H1 (cell line): ENCODE data around the gene ZNF683. TPM values are rescaled to one million over a fixed set of nuclear protein-coding genes. Genes with fewer than 3 reads are reported as not detected.

ENCODE experiments used
- ASH2L ChIP-seq: fragments of 200-600, 300-600 bp; sonication (generic); IDR thresholded peaks from one replicate; pipeline ENCODE4 v1.7.1; 2017; ENCODE audit warnings: low read length
- ATF2 ChIP-seq: IDR thresholded peaks from 2 replicates; pipeline ENCODE4 v1.6.1; 2012; ENCODE audit warnings: low read length, inconsistent platforms
- BRCA1 ChIP-seq: IDR thresholded peaks from 2 replicates; pipeline ENCODE4 v1.6.1; 2012; ENCODE audit warnings: low read depth, low read length, improper control_type of control experiment
- CBX5 ChIP-seq: fragments of 300-800, 300-1000 bp; sonication (generic); IDR thresholded peaks from 2 replicates; pipeline ENCODE4 v1.7.1; 2016; ENCODE audit warnings: antibody characterized with exemption, low read length, low read depth
- CHD1 ChIP-seq: IDR thresholded peaks from 2 replicates; pipeline ENCODE4 v1.6.1; 2012; ENCODE audit warnings: low read depth, low read length, improper control_type of control experiment
- CHD2 ChIP-seq: IDR thresholded peaks from 2 replicates; pipeline ENCODE4 v1.6.1; 2012; ENCODE audit warnings: low read length, improper control_type of control experiment
- CTCF ChIP-seq, 3 experiments: IDR thresholded peaks; 1 replicate in 2 of 3; 2 replicates in 1 of 3; pipeline versions ENCODE4 v1.5.1 to v1.6.1; 2011; ENCODE audit warnings: low read length in 3 of 3, mild to moderate bottlenecking in 3 of 3, inconsistent platforms in 2 of 3, low read depth in 1 of 3, moderate library complexity in 1 of 3; ENCODE audit not compliant: insufficient read depth in 1 of 3; ENCODE audit errors: control extremely low read depth in 1 of 3
- HDAC6 ChIP-seq: IDR thresholded peaks from one replicate; pipeline ENCODE4 v1.7.1; 2012; ENCODE audit warnings: low read depth, mild to moderate bottlenecking, inconsistent platforms, low read length, moderate library complexity
- KDM1A ChIP-seq: fragments of 200-600, 300-600 bp; sonication (generic); IDR thresholded peaks from 2 replicates; pipeline ENCODE4 v1.7.1; 2016; ENCODE audit warnings: mild to moderate bottlenecking, low read length, borderline replicate concordance
- KDM4A ChIP-seq: IDR thresholded peaks from one replicate; pipeline ENCODE4 v1.7.1; 2012; ENCODE audit warnings: low read depth, mild to moderate bottlenecking, moderate library complexity, low read length, inconsistent platforms; ENCODE audit not compliant: severe bottlenecking
- MAX ChIP-seq: IDR thresholded peaks from 2 replicates; pipeline ENCODE4 v1.6.1; 2012; ENCODE audit warnings: inconsistent platforms
- POLR2AphosphoS5 ChIP-seq: IDR thresholded peaks from 2 replicates; pipeline ENCODE4 v1.6.1; 2011; ENCODE audit warnings: low read depth, low read length
- SRF ChIP-seq: IDR thresholded peaks from 2 replicates; pipeline ENCODE4 v1.6.1; 2011; ENCODE audit warnings: mild to moderate bottlenecking, low read depth, low read length, moderate library complexity
- TAF7 ChIP-seq: optimal IDR thresholded peaks from 2 replicates; pipeline ENCODE3; 2011; ENCODE audit warnings: low read depth, mild to moderate bottlenecking, inconsistent platforms, low read length, moderate library complexity, borderline replicate concordance
- TBP ChIP-seq: IDR thresholded peaks from 2 replicates; pipeline ENCODE4 v1.6.1; 2011; ENCODE audit warnings: low read depth, low read length, improper control_type of control experiment
- TCF12 ChIP-seq: IDR thresholded peaks from 2 replicates; pipeline ENCODE4 v1.6.1; 2011; ENCODE audit warnings: low read depth, mild to moderate bottlenecking, low read length
- ZNF274 ChIP-seq: IDR thresholded peaks from 2 replicates; pipeline ENCODE4 v1.7.0; 2012; ENCODE audit warnings: low read length, borderline replicate concordance; ENCODE audit errors: extremely low read depth
- polyA plus RNA-seq, 7 experiments: library from polyadenylated mRNA; depleted of rRNA in 3 of 7; stranded (reverse) in 5 of 7; unstranded in 2 of 7; fragments of >200 nt in 5 of 7; fragments of 200-250 nt in 2 of 7; gene quantifications; 1 replicate in 5 of 7; 2 replicates in 1 of 7; 4 replicates in 1 of 7; pipeline versions ENCODE4 v1.2.1 to v1.2.3, GENCODE V29; 2011 to 2013; ENCODE audit warnings: missing spikeins in 2 of 7, mixed read lengths in 2 of 7
- total RNA-seq: library from RNA; stranded (reverse); fragmentation: NEBNext Ultra II Directional; extraction: Animal tissue kit (Norgen Biotek cat#: 25700); gene quantifications from 2 replicates; pipeline ENCODE4 v1.2.1, GENCODE V29; 2021
- TF ChIP-seq, protein P1 (sequence below): IDR thresholded peaks from 2 replicates; pipeline ENCODE4 v1.6.1; 2011; ENCODE audit warnings: low read length, improper control_type of control experiment
- TF ChIP-seq, protein P2 (sequence below): IDR thresholded peaks from 2 replicates; pipeline ENCODE4 v1.6.1; 2011; ENCODE audit warnings: low read depth, mild to moderate bottlenecking, low read length; ENCODE audit not compliant: insufficient read depth

ZNF683 gene
- total and polyA plus RNA-seq, 2 of the 8 experiments (the other 6 are each of a cell fraction or from before 2014, with no cell fraction given), result not detected

DNA sequence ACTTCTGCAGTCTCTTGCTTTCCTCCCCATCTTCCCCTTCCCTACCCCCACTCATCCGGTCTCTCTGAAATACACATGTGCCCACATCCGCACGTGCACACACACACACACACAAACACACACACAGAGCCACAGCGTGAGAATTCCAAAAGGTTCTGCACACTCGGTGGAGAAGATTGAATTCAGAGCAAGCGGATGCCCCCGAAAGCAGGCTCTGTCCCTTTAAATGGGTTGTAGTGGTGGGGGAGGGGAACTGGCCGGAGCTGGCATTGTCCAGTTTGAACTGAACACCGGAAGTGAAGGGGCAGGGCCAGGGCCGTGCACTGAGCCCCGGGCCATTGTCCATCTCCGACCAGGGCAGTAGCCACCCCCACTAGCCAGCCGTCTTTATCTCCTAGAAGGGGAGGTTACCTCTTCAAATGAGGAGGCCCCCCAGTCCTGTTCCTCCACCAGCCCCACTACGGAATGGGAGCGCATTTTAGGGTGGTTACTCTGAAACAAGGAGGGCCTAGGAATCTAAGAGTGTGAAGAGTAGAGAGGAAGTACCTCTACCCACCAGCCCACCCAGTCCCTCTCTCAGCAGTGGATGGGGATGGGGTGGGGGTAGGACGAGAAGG is 36.7 kb upstream of the ZNF683 start (continued):
- TF ChIP-seq SRF, result no peak
- TF ChIP-seq KDM1A, result no peak
- peak; percentile 18 for TF ChIP-seq KDM4A
- no peak for TF ChIP-seq TCF12
- peak; percentile 8 for TF ChIP-seq TAF7
- TF ChIP-seq POLR2AphosphoS5, result no peak; the same call in 1 of the 2 replicates
- no peak for TF ChIP-seq CTCF (IDR thresholded peaks at IDR 0.05; ENCODE audit: control extremely low read depth in 1 of 3, insufficient read depth in 1 of 3, low read depth in 1 of 3, low read length in 3 of 3)
- peak; percentile 51 for TF ChIP-seq CHD2
- TF ChIP-seq ASH2L, result no peak
- TF ChIP-seq MAX, result 0 out of 2 replicates have a peak, but pooled peaks have one; percentile 55
- no peak for TF ChIP-seq CHD1
- TF ChIP-seq BRCA1, result no peak
- no peak for TF ChIP-seq ZNF274
- peak; percentile 73 for TF ChIP-seq TBP
- TF ChIP-seq HDAC6, result no peak
- TF ChIP-seq, protein P1, sequence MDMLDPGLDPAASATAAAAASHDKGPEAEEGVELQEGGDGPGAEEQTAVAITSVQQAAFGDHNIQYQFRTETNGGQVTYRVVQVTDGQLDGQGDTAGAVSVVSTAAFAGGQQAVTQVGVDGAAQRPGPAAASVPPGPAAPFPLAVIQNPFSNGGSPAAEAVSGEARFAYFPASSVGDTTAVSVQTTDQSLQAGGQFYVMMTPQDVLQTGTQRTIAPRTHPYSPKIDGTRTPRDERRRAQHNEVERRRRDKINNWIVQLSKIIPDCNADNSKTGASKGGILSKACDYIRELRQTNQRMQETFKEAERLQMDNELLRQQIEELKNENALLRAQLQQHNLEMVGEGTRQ, result no peak
- TF ChIP-seq ATF2, result no peak
- TF ChIP-seq, protein P2, sequence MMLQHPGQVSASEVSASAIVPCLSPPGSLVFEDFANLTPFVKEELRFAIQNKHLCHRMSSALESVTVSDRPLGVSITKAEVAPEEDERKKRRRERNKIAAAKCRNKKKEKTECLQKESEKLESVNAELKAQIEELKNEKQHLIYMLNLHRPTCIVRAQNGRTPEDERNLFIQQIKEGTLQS, result no peak
- no peak for TF ChIP-seq CBX5
